Measurements from ENCODE around the gene ZNF74.

DNA sequence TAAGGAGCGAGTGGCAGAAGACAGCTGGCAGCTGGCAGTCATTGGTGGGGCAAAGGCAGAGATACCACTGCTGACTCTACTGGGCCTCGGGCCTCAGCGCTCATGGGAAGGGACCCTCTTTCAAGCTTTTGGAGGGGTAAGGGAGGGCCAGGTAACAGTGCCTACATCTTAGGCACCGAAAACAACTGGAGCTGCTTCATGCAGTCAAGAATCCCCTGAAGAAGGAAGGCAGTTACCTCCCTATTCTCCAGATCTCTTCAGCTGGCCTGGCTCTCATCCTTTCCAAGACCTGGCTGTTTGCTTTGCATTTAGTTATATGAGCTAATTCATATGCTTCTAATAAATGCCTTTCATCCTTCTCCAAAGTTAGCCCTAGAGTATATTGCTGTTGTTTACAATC is 15.8 kb upstream of the ZNF74 start:
- TF ChIP-seq CTCF (IDR thresholded peaks at IDR 0.05) (no peak), ZFX (IDR thresholded peaks at IDR 0.05; ENCODE audit: borderline replicate concordance) (no peak)

Data from 22Rv1 (cell line).